Activated CD4-positive, CD25-positive, alpha-beta regulatory T cell (primary cell): ENCODE results near the gene PCBP3.
"Not testable (repeated sequence)": the region's sequence is repeated elsewhere in the genome, so short reads cannot be mapped to it uniquely, and the experiment has no call there.

Experiments used
- DNase-seq, 4 experiments: peaks; one replicate each; lab custom pipeline; 2025; lab: John Stamatoyannopoulos, UW

PCBP3 gene

DNA sequence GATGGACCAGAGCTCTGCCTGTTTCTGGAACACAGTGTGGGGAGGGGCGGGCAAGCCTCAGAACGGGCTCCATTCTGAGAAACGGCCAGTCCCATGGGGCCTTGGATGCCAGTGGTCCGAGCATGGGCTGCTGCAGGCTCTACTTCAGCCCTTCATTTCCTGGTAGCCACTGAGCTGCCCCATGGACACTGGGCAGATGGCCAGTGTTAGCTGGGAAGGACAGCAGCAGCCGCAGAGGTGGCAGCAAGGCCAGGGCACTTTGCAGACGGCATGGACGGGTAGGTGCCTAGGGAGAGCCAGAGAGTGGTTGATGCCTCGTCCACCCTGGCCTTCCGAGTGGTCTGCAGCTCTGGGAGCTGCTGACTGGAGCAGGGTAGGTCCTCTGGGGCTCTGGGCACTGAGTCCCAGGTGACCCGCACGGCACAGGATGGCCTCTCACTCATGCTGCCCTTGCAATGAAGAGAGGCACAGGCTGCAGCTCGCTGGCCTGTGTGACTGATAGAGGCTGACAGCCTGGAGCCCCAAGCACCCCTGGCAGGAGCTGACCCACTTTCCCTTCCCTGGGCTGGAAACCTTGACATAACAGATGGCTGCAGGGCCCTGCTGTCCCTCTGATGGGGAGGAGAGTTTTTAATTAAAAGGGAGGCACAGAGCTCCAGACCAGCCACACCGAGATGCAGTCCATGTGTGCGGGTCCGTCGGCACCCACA, 250.4 kb downstream of the PCBP3 start:
- DNase-seq, result no peak

DNA sequence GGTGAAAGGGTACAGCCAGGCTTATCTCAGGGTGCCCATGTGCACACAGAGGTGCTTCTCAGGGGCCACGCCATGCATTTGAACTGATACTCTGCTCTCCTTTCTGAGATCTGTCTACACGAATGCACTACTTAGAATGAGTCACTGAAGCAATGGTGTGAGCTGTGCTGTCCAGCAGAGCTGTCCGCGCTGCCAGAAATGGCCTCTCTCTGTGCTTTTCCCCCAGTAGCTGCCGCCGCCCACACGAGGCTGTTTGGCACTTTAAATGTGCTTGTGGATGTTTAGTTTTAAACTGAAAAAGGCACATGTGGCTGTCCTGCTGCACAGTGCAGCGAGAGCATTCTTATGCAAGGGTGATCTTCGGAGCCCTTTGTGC, 250.9 kb downstream of the PCBP3 start:
- DNase-seq, result no peak

DNA sequence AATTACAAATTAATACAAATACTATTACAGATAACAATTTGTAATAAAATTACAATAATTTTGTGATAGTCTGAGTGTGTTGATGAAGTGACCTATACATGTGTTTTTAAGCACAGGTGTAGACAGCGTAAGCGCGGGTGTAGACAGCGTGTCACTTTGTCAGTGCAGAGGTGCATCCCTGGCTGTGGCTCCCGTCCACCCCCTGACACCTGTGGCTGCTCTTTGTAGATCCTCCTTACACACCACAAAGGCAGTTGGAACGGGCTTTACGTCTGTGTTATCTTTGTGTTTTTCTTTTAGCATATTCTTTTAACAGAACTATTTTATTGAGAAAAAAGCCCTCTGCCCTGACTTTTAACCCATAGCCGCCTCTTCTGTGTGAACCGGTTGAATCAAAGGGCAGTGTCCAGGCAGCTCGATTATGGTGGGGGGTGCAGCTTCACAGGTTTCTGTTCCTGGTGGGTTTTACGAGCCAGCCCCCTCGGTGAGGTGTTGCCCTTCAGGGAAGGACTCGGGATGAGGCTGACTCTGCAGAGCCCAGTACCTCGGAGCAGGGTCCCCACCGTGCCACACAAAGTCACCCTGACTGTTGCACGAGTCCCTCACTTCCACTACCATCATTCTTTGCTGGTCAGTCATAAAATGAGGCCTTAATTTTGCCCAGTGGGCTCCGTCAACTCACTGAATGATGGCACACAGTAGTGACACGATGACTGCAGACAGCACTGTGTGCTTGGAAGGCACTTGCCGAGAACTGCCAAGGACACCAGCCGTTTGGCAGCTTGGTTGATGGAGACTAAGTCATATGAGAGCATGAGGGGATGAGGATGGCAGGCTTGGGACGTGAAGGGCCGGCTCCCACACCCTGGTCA, 251.6 kb downstream of the PCBP3 start:
- no peak for DNase-seq

DNA sequence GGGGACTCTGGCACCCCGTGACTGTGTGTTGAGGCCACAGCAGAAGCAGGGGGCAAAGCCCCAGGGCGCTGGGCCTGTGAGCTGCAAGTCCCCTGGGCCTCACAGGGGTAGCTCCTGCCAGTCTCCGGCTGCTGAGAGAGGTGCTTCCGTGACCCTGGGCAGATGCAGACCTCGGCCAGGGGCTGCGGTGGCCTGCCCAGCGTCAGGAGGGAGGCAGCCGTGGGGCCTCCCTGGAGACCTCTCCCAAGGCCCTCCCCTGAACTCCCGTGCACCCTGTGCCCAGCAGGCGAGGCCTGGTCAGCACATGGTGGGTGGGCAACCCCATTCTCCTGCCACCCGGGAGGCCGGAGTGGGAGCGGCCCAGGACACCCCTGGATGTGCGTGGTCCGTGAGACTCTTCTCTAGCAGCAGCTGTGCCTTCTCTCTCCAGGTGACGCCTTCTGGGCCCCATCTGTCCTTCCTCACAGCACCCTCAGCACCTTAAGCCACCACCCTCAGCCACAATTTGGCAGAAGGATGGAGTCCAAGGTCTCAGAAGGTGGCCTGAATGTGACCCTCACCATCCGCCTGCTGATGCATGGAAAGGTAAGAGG, 252.3 kb downstream of the PCBP3 start:
- no peak for DNase-seq

DNA sequence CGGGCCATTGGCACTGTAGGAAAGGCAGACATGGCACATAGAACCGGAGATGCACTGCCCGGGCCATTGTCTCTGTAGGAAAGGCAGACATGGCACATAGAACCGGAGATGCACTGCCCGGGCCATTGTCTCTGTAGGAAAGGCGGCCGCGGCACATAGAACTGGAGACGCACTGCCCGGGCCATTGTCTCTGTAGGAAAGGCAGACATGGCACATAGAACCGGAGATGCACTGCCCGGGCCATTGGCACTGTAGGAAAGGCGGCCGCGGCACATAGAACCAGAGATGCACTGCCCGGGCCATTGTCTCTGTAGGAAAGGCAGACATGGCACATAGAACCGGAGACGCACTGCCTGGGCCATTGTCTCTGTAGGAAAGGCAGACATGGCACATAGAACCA, 252.9 kb downstream of the PCBP3 start:
- DNase-seq, result not testable (repeated sequence)

DNA sequence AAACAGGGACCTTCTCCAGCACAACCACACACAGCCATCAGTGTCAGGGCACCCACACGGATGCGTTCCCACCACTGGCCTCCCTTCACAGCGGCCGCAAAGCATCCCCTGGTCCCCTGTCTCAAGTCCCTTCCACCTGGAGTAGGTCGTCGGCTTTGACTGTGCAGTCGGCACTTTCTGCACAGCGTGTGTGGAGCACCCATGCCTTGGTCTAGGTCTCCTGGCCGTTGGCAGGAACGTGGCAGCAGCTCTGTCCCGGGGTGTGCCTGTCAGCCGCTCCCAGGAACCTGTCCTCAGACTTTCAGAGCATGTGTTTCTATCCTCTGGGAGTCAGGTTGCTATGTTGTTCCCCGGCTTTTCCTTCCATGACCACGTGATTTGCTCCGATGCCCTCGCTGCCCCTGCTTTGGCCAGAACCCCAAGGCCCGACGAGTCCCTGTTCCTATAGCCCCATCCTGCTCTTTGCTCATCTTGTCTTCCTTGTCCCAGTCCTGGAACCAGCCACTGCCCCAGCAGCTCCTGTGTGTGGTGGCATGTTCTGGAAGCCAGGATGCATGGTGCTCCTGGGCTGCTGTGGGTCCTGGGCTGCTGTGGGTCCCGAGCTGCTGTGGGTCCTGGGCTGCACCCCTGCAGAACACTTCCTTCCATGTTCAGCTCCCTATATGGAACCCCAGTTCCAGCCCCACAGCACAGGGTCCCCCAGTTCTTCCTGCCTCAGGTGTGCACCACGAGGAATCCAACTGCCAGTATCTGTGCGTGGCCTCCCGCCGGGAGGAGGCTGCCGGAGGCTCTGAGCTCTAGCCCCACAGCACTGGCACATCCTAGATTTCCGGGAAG, 253.9 kb downstream of the PCBP3 start:
- no peak for DNase-seq

DNA sequence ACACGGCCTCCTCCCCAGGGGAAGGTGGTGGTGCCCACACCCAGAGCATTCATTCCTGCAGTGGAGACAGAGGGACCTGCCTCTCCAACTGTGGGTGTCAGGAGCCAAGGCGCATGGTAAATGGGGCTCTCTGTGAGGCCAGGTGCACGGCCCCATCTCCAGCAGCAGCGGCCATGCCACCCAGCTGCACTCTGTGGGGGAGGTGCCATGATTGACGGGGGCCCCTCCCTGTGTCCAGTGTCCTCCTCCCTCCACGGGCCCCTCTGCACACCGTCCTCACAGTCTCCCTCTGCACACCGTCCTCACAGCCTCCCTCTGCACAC, 254.5 kb downstream of the PCBP3 start:
- no peak for DNase-seq

DNA sequence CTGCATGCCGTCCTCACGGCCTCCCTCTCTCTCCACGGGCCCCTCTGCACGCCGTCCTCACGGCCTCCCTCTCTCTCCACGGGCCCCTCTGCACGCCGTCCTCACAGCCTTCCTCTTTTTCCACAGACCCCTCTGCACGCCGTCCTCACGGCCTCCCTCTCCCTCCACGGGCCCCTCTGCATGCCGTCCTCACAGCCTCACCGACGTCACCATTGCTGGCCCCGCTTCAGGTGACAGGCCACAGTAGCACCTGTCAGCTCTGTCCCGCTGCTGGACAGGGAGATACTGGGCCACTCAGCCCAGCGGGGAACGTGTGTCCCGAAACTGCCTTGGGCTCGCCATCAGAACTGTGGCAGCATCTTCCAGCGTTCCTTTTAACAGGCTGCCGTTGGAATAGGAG, 255.3 kb downstream of the PCBP3 start:
- no peak for DNase-seq

DNA sequence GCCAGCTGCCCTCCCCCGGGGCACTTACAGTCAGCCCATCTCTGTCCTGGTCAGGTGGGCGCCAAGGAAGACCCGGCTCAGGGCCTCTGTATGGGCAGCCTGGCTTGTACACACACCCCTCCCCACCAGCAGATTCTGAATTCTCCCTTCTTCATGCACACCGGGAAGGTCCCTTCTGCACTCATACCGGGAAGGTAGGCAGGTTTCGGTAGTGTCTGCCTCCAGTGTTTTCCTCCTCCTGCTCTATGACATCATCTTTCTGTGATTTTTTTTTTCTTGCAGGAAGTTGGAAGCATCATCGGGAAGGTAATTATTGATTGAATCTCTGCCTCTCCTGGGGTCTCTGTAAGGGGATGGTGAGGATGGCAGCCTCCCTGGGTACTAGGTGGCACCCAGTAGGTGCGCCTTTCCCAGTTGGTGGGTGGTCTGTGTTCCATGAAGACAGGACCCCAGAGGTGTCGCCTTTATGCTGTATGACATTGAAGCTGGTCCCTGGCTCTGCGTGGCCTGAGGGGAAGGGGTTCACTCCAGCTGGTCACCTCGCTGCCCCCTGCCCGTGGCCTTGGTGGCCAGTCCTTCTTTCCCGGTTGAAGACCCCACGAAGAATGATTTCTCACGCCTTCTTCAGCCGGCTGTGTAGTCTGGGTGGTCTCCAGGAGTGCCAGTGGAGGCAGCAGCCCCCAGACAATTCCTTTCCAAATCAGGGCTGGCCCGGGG, 255.9 kb downstream of the PCBP3 start:
- no peak for DNase-seq

DNA sequence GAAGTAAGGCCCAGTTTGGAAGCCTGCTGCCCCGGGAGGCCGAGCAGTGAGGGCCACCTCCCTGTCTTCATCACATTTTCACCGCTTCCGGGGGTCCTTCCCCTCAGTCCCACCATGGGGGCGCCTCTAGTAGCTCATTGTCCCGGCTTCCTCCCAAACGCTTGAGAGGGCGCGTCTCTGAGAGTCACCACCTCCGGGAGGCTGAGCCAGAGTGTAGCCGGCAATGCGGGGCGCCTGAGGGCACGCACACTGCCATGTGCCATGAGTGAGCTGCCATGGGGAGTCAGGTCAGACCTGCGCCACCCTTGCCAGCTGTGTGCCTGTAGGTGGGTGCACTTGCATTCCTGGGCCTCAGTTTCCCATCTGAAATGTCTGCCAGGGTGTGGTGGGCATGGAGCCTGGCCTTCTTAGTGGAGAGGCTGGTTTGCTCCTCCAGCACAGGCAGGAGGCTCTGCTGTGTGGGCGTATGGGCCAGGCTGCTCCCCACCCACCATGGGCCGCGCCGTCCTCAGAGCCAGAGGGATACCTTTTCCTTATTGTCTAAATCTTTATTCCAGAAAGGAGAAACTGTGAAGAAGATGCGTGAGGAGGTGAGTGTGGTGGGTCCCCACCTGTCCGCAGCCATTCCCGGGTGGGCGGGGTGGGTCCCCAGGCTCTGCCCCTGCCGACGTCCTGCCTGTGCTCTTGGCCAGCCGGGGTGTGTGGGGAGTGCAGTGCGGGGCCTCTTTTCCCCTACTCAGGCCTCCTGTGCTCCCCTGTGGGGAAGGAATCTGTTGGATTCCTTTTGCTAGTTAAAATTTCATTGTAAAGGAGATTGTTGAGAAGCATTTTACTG, 256.7 kb downstream of the PCBP3 start:
- no peak for DNase-seq

DNA sequence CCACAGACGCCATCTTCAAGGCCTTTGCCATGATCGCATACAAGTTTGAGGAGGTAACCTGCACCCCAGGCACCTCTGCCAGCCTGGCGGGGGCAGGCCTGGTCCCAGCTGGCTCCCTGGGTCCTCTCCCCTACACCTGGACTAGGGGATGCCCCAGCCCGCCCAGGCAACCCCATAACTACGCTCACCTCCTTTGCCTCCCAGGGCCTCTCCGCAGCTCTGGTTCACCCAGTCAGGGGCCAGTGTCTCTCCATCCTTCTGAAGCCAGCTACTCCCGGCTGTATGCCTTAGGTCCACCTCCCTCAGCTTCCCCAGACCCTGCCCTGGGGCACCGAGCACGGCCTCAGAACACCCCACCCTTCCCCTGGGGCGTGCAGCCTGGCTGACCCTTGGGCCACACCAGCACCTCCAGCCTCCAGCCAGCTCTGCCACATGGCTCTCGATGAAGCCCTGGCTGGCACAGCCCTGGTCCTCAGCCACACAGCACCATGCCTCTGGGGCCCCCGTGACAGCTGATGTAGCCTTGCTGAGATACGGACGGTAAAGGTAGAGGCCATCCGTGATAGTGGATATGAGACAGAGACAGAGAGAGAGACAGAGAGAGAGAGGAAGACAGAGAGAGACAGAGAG, 257.7 kb downstream of the PCBP3 start:
- DNase-seq, result no peak

DNA sequence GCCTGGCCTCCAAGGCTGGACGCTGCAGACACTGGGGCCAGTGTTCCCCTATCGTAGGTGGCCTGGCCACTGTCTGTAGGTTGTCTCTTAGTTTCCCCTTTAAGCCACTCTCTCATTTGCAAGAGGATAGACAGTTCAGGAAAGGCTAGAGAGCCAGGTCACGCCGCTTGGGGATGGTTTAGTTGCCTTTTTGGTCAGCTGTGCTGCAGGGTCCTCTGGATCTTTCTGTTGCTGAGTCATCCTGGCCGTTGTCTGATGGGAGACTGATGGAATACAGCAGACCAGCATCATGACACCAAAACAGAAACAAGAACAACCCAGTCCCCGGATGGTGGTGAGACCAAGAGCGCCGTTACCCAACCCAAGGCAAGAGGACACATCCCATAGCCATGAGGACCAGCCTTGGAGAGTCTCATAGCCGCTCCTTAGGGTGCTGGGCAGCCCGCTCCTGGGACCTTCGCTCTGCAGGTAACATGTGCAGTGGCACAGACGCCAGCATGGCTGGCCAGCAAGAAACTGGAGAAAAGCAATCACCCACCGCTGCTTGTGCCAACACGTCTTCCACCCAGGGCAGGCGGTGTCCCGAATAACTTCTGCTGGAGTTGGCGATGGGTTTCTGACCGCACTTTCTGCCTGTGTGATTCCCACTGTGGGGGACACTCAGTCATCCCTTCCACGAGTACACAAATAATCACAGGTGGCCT, 258.9 kb downstream of the PCBP3 start:
- DNase-seq, result no peak

DNA sequence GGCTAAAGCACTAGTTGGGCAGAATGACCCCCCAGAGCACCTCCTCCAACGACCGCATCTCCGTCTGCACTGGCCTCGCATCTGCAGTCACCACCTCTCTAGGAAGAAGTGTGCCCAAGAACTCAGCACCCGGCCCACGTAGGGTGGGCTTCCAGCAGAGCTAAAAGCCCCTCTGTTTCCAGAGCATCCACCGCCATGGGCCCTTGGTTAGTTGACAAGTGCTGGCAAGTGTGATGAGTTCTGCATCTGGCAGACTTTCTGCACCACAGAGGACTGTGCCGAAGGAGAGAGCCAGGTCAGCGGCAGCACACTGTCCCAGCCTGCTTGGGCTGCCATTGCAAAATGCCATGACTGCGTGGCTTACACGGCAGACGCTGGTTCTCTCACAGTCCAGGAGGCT, 261.7 kb downstream of the PCBP3 start:
- DNase-seq, result no peak

DNA sequence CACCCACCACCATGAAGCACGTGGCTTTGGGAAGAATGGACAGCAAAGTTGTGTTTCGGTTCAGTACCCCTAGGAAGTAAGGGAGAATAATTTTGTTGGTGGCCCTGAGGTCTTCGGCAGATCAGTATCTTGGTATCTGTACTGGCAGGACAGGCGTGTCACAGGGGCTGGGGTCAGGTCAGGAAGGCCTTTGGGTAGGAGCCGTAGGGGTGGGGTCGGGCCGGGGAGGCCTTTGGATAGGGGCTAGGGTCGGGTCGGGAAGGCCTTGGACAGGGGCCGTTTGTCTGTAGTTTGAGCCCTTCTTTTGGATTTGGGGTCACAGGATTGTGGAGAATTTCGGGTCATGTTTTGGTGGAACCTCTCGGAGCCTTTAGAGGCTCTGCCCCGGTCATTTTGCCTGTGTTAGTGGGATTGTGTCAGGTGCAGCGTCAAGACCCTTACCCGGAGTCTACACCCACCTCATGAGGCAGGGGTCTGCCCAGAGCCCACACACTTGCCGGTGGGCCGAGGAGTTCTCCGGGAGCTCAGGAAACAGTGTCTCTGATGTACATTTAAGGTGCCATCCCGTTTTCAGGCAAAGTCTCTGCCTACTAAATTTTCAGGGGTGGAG, 262.8 kb downstream of the PCBP3 start:
- no peak for DNase-seq

DNA sequence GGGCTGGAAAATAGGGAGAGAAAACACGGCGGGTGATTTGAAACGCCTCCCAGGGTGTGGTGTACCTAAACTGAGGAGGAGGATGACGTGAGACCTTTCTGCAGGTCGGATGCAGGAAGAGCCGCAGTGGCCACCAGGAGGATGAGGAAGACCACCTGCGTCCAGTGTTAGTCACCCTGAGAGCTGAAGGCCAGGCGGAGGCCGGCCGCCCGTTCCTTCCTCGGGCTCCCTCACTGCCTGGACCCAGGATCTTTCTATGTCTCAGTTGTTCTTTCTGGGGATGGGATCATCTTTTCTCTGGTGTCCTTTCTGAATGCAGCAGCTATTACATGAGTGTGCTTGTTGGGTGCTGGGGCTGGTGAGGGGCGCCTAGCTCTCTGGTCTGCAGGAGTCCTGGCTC, 263.3 kb downstream of the PCBP3 start:
- no peak for DNase-seq

DNA sequence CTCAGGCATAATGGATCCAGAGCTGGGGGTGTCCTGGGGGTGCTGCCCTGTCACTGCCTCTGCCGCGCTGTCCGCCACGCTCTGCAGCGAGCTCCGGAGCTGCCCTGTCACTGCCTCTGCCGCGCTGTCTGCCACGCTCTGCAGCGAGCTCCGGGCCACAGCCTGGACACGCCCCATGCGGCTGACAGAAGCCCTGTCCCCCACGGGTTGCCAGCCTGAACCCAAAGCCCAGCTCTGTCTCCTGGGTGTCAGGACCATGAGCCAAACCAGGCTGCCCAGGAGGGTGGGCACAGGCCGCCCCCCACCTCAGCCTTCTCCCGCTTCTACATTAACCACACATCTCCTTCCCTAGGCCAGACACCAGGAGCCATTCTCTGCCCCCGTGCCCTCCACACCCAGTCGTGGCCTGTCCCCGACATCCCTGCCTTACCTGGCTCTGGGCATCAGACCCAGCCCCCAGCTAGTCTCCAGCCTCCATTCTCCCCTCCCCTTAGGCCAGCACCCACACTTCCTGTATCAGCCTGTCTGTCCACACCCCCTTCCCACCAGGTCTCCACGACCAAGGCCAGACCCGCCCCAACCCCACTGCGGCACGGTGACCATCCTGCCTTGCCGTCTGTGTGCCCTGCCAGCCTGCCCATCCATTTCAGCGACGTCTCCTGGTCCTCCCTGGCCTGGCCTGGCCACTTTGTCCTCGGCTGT, 265.2 kb downstream of the PCBP3 start:
- DNase-seq, result no peak

DNA sequence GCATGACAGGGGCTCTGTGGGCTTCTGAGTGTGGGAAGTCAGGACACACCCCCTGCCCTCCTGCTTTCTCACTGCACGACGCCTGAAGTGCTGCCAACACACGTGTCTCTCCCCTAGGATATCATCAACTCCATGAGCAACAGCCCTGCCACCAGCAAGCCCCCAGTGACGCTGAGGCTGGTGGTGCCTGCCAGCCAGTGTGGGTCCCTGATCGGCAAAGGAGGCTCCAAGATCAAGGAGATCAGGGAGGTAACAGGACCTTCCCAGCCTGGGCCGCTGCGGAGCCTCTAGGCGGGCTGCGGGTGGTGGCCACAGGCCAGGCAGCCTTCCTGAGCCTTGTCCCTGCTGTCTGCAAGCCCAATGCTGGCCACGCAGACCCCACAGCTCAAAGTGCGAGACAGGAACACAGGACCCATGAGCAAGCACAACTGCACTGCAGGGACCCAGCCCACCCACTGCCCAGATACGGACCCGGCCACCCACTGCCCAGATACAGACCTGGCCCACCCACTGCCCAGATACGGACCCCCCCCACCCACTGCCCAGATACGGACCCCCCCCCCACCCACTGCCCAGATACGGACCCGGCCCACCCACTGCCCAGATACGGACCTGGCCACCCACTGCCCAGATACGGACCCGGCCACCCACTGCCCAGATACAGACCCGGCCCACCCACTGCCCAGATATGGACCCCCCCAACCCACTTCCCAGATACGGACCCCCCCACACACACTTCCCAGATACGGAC, 265.9 kb downstream of the PCBP3 start:
- DNase-seq, result no peak

DNA sequence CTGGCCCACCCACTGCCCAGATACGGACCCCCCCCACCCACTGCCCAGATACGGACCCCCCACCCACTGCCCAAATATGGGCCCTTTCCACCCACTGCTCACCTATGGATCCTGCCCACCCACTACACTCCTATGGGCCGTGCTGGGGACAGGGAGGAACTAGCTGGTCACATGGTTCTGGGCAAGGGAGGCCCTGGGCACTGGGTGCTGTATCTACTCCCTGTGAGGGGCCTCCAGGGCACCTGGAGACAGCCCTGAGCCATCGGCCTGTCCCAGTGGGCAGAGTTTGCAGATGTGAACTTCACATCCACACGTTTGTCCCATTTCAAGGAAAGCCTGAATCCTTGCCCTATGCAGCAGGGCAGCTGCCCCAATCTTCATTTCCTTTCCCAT, 266.6 kb downstream of the PCBP3 start:
- no peak for DNase-seq
